Measurements from ENCODE around the gene TAPT1. TPM values are rescaled to one million over a fixed set of nuclear protein-coding genes. Genes with fewer than 3 reads are reported as not detected.
A peak's percentile ranks its signal among the peaks of the same experiment; 100 is the strongest.

The TAPT1 gene
- total and polyA plus RNA-seq, 2 experiments from 2014 or later: 3.6 to 9.9 TPM

DNA sequence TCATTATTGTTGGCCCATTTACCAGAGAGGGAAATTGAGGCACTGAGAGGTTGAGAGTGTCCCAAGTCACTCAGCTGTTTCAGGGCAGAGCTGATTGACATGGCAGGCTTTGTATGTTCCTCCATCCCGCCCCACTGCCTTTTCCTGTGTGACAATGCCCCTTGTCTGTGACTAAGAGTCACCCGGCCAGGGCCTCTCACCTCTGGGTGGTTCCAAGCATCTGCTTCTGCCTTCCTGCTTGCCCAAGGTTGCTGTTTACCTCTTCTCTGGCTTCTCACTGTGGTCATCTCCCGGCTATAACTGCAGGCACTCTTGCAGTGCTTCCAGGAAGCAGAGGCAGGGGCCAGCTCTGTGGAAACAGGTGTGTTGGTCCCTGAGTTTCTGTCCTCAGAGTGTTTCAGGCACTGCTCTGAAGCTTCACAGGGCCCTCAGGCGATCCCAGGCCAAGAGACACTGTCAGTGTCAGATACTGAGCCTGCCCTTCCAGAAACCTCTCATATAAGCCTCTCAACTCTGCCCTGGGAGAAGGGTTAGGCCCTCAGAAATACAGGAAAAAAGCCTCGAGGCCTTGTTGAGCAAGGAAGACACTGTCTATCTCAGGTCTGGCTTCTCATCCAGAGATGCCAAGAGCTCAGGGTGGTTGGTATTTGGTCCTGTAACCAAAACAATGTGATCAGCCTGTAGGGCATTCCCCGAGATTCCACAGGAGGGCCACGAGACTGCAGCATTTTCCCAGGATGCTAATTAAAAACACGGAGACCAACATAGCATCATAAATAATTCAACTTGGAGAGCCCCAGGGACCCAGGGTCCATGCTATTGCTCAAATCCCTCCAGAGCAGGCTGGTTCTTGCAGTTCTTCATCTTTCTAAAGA lies 100.5 kb downstream of the TAPT1 start:
- Mint-ChIP-seq H3K9me3 (no peaks in the 10 kb centered on the region), H3K4me1 (peaks cover 4% of the 10 kb centered on the region; the same call in 2 of the 3 replicates)
- H2AFZ ChIP-seq: no peak overlapping the region

More for the DNA sequence above, 100.5 kb downstream of the TAPT1 start:
- Mint-ChIP-seq H3K27ac (no peak overlapping the region), H3K27me3 (ENCODE audit: insufficient read depth, low read depth, poor library complexity) (peaks cover 14% of the 10 kb centered on the region), H3K36me3 (ENCODE audit: low read depth) (no peaks in the 10 kb centered on the region), H3K4me3 (no peak overlapping the region)
- no peak overlapping the region for H3K4me2 ChIP-seq
- H3K27ac ChIP-seq (ENCODE audit: low read depth): no peak overlapping the region
- 0 out of 2 replicates have a peak, but pooled peaks cover 6% of the 10 kb centered on the region for H3K9me2 ChIP-seq (ENCODE audit: insufficient read depth)
- H3K4me1 ChIP-seq (ENCODE audit: insufficient read depth): no peaks in the 10 kb centered on the region
- H3K27me3 ChIP-seq (ENCODE audit: insufficient read depth): no peaks in the 10 kb centered on the region
- ATAC-seq (peak; percentile 53), DNase-seq (ENCODE audit: low spot score) (peak; percentile 25)
- TF ChIP-seq STAT1 (IDR thresholded peaks at IDR 0.05; ENCODE audit: unreplicated experiment): no peak
- TF ChIP-seq, protein P1, sequence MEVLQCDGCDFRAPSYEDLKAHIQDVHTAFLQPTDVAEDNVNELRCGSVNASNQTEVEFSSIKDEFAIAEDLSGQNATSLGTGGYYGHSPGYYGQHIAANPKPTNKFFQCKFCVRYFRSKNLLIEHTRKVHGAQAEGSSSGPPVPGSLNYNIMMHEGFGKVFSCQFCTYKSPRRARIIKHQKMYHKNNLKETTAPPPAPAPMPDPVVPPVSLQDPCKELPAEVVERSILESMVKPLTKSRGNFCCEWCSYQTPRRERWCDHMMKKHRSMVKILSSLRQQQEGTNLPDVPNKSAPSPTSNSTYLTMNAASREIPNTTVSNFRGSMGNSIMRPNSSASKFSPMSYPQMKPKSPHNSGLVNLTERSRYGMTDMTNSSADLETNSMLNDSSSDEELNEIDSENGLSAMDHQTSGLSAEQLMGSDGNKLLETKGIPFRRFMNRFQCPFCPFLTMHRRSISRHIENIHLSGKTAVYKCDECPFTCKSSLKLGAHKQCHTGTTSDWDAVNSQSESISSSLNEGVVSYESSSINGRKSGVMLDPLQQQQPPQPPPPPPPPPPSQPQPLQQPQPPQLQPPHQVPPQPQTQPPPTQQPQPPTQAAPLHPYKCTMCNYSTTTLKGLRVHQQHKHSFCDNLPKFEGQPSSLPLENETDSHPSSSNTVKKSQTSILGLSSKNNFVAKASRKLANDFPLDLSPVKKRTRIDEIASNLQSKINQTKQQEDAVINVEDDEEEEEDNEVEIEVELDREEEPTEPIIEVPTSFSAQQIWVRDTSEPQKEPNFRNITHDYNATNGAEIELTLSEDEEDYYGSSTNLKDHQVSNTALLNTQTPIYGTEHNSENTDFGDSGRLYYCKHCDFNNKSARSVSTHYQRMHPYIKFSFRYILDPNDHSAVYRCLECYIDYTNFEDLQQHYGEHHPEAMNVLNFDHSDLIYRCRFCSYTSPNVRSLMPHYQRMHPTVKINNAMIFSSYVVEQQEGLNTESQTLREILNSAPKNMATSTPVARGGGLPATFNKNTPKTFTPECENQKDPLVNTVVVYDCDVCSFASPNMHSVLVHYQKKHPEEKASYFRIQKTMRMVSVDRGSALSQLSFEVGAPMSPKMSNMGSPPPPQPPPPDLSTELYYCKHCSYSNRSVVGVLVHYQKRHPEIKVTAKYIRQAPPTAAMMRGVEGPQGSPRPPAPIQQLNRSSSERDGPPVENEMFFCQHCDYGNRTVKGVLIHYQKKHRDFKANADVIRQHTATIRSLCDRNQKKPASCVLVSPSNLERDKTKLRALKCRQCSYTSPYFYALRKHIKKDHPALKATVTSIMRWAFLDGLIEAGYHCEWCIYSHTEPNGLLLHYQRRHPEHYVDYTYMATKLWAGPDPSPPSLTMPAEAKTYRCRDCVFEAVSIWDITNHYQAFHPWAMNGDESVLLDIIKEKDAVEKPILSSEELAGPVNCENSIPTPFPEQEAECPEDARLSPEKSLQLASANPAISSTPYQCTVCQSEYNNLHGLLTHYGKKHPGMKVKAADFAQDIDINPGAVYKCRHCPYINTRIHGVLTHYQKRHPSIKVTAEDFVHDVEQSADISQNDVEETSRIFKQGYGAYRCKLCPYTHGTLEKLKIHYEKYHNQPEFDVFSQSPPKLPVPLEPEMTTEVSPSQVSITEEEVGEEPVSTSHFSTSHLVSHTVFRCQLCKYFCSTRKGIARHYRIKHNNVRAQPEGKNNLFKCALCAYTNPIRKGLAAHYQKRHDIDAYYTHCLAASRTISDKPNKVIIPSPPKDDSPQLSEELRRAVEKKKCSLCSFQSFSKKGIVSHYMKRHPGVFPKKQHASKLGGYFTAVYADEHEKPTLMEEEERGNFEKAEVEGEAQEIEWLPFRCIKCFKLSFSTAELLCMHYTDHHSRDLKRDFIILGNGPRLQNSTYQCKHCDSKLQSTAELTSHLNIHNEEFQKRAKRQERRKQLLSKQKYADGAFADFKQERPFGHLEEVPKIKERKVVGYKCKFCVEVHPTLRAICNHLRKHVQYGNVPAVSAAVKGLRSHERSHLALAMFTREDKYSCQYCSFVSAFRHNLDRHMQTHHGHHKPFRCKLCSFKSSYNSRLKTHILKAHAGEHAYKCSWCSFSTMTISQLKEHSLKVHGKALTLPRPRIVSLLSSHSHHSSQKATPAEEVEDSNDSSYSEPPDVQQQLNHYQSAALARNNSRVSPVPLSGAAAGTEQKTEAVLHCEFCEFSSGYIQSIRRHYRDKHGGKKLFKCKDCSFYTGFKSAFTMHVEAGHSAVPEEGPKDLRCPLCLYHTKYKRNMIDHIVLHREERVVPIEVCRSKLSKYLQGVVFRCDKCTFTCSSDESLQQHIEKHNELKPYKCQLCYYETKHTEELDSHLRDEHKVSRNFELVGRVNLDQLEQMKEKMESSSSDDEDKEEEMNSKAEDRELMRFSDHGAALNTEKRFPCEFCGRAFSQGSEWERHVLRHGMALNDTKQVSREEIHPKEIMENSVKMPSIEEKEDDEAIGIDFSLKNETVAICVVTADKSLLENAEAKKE (CRISPR knock-in tag; IDR thresholded peaks at IDR 0.05): no peak
- TF ChIP-seq, protein P2, sequence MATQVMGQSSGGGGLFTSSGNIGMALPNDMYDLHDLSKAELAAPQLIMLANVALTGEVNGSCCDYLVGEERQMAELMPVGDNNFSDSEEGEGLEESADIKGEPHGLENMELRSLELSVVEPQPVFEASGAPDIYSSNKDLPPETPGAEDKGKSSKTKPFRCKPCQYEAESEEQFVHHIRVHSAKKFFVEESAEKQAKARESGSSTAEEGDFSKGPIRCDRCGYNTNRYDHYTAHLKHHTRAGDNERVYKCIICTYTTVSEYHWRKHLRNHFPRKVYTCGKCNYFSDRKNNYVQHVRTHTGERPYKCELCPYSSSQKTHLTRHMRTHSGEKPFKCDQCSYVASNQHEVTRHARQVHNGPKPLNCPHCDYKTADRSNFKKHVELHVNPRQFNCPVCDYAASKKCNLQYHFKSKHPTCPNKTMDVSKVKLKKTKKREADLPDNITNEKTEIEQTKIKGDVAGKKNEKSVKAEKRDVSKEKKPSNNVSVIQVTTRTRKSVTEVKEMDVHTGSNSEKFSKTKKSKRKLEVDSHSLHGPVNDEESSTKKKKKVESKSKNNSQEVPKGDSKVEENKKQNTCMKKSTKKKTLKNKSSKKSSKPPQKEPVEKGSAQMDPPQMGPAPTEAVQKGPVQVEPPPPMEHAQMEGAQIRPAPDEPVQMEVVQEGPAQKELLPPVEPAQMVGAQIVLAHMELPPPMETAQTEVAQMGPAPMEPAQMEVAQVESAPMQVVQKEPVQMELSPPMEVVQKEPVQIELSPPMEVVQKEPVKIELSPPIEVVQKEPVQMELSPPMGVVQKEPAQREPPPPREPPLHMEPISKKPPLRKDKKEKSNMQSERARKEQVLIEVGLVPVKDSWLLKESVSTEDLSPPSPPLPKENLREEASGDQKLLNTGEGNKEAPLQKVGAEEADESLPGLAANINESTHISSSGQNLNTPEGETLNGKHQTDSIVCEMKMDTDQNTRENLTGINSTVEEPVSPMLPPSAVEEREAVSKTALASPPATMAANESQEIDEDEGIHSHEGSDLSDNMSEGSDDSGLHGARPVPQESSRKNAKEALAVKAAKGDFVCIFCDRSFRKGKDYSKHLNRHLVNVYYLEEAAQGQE (IDR thresholded peaks at IDR 0.05; ENCODE audit: unreplicated experiment): no peak
- TF ChIP-seq, protein P3, sequence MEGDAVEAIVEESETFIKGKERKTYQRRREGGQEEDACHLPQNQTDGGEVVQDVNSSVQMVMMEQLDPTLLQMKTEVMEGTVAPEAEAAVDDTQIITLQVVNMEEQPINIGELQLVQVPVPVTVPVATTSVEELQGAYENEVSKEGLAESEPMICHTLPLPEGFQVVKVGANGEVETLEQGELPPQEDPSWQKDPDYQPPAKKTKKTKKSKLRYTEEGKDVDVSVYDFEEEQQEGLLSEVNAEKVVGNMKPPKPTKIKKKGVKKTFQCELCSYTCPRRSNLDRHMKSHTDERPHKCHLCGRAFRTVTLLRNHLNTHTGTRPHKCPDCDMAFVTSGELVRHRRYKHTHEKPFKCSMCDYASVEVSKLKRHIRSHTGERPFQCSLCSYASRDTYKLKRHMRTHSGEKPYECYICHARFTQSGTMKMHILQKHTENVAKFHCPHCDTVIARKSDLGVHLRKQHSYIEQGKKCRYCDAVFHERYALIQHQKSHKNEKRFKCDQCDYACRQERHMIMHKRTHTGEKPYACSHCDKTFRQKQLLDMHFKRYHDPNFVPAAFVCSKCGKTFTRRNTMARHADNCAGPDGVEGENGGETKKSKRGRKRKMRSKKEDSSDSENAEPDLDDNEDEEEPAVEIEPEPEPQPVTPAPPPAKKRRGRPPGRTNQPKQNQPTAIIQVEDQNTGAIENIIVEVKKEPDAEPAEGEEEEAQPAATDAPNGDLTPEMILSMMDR (conservative IDR thresholded peaks at IDR 0.05; ENCODE audit: low read depth in 2 of 2): no peak
- no peak for TF ChIP-seq POLR2AphosphoS5 (IDR thresholded peaks at IDR 0.05; ENCODE audit: low read depth)
- TF ChIP-seq EZH2phosphoT487 (IDR thresholded peaks at IDR 0.05; ENCODE audit: unreplicated experiment): no peak
- no peak for TF ChIP-seq JUNB (IDR thresholded peaks at IDR 0.05; ENCODE audit: unreplicated experiment)
- no peak for TF ChIP-seq ZNF331 (CRISPR knock-in tag; IDR thresholded peaks at IDR 0.05; ENCODE audit: low read depth)
- no peak for TF ChIP-seq NANOG (IDR thresholded peaks at IDR 0.05; ENCODE audit: borderline replicate concordance)
- TF ChIP-seq, protein P4, sequence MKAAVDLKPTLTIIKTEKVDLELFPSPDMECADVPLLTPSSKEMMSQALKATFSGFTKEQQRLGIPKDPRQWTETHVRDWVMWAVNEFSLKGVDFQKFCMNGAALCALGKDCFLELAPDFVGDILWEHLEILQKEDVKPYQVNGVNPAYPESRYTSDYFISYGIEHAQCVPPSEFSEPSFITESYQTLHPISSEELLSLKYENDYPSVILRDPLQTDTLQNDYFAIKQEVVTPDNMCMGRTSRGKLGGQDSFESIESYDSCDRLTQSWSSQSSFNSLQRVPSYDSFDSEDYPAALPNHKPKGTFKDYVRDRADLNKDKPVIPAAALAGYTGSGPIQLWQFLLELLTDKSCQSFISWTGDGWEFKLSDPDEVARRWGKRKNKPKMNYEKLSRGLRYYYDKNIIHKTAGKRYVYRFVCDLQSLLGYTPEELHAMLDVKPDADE (IDR thresholded peaks at IDR 0.05): no peak
- no peak for TF ChIP-seq EZH2 (IDR thresholded peaks at IDR 0.05; ENCODE audit: low read depth, unreplicated experiment)
- no peak for TF ChIP-seq ZNF114 (CRISPR knock-in tag; IDR thresholded peaks at IDR 0.05)
- no peak for TF ChIP-seq CREB1 (CRISPR knock-in tag; IDR thresholded peaks at IDR 0.05; ENCODE audit: low read depth)
- H4K20me1 ChIP-seq (replicated peaks; ENCODE audit: insufficient read depth): no peaks in the 10 kb centered on the region
- H3K79me2 ChIP-seq (replicated peaks; ENCODE audit: insufficient read depth): no peaks in the 10 kb centered on the region
- no peak overlapping the region for H3K4me3 ChIP-seq
- no peaks in the 10 kb centered on the region for H3F3A ChIP-seq (replicated peaks; ENCODE audit: low read depth)
- no peaks in the 10 kb centered on the region for H3K36me3 ChIP-seq (ENCODE audit: insufficient read depth)

Measured in GM23338 (cell line).